Stomach smooth muscle (tissue), 2 donors: ENCODE data around the gene MBNL1.

Source experiments
- H3K27ac ChIP-seq: one replicate; pipeline ENCODE4 v1.7.0; 2013; ENCODE audit warnings: mild to moderate bottlenecking, low read length, inconsistent platforms
- H3K27me3 ChIP-seq, 2 donors: one replicate each; pipeline ENCODE4 v1.7.0; 2013; ENCODE audit warnings: low read length in 2 of 2; ENCODE audit not compliant: insufficient read depth in 2 of 2, control insufficient read depth in 1 of 2
- H3K36me3 ChIP-seq, 2 donors: one replicate each; pipeline ENCODE4 v1.7.0; 2013; ENCODE audit warnings: low read length in 2 of 2; ENCODE audit not compliant: control insufficient read depth in 2 of 2, insufficient read depth in 2 of 2
- H3K4me1 ChIP-seq: one replicate; pipeline ENCODE4 v1.7.0; 2013; ENCODE audit warnings: low read length; ENCODE audit not compliant: control insufficient read depth, insufficient read depth
- H3K4me3 ChIP-seq, 2 donors: one replicate each; pipeline ENCODE4 v1.7.0; 2013; ENCODE audit warnings: low read length in 2 of 2
- H3K9ac ChIP-seq, 2 donors: one replicate each; pipeline ENCODE4 v1.7.0; 2013; ENCODE audit warnings: low read length in 2 of 2, mild to moderate bottlenecking in 1 of 2
- H3K9me3 ChIP-seq, 2 donors: one replicate each; pipeline ENCODE4 v1.7.0; 2013; ENCODE audit warnings: low read length in 2 of 2; ENCODE audit not compliant: control insufficient read depth in 2 of 2
- donor health status: healthy.
- donor health status: Pancreatic carcinoma.

MBNL1 gene

DNA sequence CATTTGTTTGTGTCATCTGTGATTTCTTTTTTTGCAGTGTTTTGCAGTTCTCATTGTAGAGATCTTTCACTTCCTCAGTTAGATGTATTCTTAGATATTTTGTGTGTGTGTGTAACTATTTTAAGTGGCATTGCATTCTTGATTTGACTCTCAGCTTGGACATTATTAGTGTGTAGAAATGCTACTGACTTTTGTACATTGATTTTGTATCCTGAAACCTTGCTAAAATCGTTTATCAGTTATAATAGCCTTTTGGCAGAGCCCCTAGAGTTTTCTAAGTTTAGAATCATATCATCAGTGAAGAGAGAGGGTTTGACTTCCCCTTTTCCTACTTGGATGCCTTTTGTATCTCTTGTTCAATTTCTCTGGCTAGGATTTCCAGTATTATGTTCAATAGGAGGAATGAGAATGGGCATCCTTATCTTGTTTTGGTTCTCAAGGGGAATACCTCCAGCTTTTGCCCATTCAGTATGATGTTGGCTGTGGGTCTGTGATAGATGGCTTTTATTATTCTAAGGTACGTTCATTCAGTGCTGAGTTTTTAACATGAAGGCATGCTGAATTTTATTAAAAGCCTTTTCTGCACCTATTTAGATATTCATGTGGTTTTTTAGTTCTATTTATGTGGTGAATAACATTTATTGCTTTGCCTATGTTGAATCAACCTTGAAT is 211.7 kb downstream of the MBNL1 start:
- no peak overlapping the region for H3K4me3 ChIP-seq
- no peaks in the 10 kb centered on the region for H3K36me3 ChIP-seq
- peaks cover 1 to 2% of the 10 kb centered on the region in 2 donors for H3K9me3 ChIP-seq
- no peaks in the 10 kb centered on the region for H3K27me3 ChIP-seq
- no peak overlapping the region for H3K27ac ChIP-seq
- H3K9ac ChIP-seq: no peak overlapping the region
- H3K4me1 ChIP-seq: no peaks in the 10 kb centered on the region

DNA sequence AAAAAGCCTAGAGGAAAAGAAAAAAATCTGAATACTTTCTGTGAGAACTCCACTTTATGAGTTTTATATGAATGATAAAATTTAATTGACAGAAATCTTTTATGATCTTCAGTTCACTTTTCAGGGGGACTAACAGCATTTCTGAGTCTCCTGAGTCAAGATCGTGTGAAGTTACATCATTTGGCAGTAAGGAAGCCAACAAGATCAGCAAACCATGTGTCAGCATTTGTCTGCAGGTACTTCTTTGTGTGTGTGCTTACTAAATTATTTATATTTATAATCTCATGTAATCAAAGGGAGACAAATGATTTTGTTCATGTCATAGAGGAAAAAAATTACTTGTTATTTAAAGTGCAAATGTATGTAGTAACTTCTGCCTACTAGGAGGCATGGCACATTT is 217.6 kb downstream of the MBNL1 start:
- Histone ChIP-seq H3K36me3 (no peaks in the 10 kb centered on the region), H3K9ac (no peak overlapping the region), H3K4me3 (no peak overlapping the region), H3K27me3 (no peaks in the 10 kb centered on the region), H3K27ac (no peak overlapping the region), H3K4me1 (no peaks in the 10 kb centered on the region), H3K9me3 (peaks cover 0 to 2% of the 10 kb centered on the region in 2 donors)

DNA sequence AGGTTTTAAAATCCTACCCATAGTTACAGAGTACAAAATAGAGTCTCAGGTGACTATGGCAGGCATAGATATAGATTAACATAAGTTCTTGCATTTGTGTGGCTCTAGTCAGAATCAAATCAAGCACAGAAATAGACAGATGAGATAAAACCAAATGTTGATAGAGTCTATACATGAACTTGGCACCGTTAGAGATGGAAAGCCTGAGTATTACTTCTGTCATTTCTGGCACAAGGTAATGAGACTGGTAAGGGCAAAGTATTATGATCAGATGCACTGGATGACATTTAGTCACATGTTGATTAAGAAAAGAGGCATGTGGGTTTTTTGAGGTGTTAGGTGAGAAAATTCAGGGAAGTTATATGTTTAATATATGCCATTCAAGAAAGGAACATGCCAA is 219.7 kb downstream of the MBNL1 start:
- no peak overlapping the region for H3K27ac ChIP-seq
- no peaks in the 10 kb centered on the region for H3K4me1 ChIP-seq
- H3K4me3 ChIP-seq: no peak overlapping the region
- no peaks in the 10 kb centered on the region for H3K9me3 ChIP-seq
- no peaks in the 10 kb centered on the region for H3K36me3 ChIP-seq
- H3K9ac ChIP-seq: no peak overlapping the region
- H3K27me3 ChIP-seq: no peaks in the 10 kb centered on the region

DNA sequence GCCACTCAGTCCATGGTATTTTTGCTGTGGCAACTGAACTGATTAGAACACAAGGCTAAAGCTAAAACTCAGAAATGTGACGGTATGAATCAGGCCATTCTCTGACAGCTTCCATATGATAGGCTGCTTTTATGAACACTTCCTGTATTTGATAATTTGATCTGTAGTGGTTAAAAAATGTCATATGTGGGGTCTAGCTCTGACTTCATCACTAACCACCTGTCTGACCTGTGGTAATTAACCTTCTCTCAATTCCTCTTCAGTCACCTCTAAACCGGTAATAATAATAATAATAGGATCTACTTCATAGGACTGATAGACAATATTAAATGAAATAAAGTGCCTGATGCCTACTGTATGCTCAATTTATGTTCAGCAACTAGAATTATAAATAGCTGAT is 223.2 kb downstream of the MBNL1 start:
- H3K9me3 ChIP-seq: no peaks in the 10 kb centered on the region
- no peak overlapping the region for H3K4me3 ChIP-seq
- no peak overlapping the region for H3K9ac ChIP-seq
- H3K27me3 ChIP-seq: no peaks in the 10 kb centered on the region
- H3K27ac ChIP-seq: no peak overlapping the region
- no peaks in the 10 kb centered on the region for H3K36me3 ChIP-seq
- H3K4me1 ChIP-seq: no peaks in the 10 kb centered on the region

DNA sequence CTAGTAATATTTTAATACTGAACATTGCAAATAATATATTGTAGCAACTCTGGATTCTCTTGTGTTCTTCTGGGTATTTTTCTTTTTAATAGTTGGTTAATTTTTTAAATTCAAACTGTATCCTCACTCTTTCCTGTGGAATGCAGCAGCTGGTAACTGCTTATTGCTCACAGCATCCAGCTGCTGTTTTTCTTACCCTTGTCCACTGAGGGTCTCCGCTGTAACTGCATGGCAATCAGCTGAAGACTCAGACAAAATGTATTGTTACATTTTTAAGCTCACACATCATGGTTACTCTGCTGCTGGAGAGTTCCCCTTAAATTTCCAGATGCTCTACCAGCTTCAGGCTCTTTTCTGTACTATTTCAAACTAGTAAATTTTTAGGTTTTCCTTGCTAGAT is 227.6 kb downstream of the MBNL1 start:
- Histone ChIP-seq H3K4me1 (no peaks in the 10 kb centered on the region), H3K9me3 (no peaks in the 10 kb centered on the region), H3K9ac (no peak overlapping the region), H3K36me3 (no peaks in the 10 kb centered on the region), H3K27ac (no peak overlapping the region), H3K4me3 (no peak overlapping the region), H3K27me3 (no peaks in the 10 kb centered on the region)

DNA sequence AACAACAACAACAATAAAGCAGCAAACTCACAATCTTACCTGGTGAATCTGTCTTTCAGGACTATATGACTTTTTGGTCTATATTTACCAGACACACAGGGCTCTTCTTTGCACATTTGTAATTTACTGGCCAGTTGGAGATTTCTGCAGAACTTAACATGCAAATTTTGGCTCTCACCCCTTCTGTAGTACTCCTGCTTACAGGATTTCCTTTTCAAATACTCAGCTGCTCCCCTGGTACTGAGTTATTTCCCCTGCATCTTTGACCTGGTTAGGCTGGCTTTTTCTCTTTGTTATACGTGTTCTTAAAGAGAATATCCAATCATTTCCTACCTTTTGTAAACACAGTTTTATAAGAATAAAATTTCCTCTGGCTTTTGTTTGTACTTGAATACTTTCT is 228.0 kb downstream of the MBNL1 start:
- H3K36me3 ChIP-seq: no peaks in the 10 kb centered on the region
- H3K4me1 ChIP-seq: no peaks in the 10 kb centered on the region
- H3K4me3 ChIP-seq: no peak overlapping the region
- no peak overlapping the region for H3K27ac ChIP-seq
- H3K9ac ChIP-seq: no peak overlapping the region
- no peaks in the 10 kb centered on the region for H3K27me3 ChIP-seq
- no peaks in the 10 kb centered on the region for H3K9me3 ChIP-seq

DNA sequence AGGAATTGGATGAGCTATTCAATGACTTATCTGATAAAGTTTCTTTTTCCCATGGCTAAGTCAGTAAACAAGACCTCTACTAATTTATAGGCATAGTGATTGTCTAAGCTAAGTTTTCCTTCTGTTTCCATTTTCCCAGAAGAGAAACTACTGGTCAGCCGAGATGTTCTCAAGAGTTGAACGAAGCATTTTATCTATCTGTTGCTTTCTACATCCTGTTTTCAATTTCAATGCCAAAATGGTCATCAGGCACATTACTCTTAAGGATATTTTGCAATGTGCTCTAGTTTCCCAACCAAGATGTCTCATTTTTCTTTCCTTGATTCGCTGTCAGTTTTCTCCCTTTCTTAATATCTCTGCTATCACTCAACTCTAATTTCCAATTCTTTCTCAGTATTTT is 228.7 kb downstream of the MBNL1 start:
- no peaks in the 10 kb centered on the region for H3K9me3 ChIP-seq
- no peaks in the 10 kb centered on the region for H3K36me3 ChIP-seq
- H3K9ac ChIP-seq: no peak overlapping the region
- no peak overlapping the region for H3K27ac ChIP-seq
- H3K4me3 ChIP-seq: no peak overlapping the region
- H3K27me3 ChIP-seq: no peaks in the 10 kb centered on the region
- H3K4me1 ChIP-seq: no peaks in the 10 kb centered on the region

DNA sequence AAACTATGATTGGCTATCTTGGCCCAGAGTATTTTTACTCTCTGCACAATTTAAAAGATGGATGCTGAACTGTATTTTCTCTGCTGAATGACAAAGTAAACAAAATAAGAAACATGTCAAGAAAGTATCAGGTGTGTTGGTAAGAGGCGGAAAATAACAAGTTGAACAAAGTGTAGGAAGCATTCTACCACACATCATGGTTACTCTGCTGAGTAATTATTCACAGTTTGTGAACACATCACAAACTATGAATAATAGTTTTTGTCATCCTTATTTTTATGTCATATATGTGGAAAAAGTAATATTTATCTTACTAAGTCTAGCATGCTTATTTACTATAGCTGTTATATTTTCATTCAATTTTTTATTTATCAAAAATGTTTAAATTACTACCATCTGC is 229.2 kb downstream of the MBNL1 start:
- Histone ChIP-seq H3K4me1 (no peaks in the 10 kb centered on the region), H3K36me3 (no peaks in the 10 kb centered on the region), H3K9ac (no peak overlapping the region), H3K27me3 (no peaks in the 10 kb centered on the region), H3K4me3 (no peak overlapping the region), H3K9me3 (no peaks in the 10 kb centered on the region), H3K27ac (no peak overlapping the region)

DNA sequence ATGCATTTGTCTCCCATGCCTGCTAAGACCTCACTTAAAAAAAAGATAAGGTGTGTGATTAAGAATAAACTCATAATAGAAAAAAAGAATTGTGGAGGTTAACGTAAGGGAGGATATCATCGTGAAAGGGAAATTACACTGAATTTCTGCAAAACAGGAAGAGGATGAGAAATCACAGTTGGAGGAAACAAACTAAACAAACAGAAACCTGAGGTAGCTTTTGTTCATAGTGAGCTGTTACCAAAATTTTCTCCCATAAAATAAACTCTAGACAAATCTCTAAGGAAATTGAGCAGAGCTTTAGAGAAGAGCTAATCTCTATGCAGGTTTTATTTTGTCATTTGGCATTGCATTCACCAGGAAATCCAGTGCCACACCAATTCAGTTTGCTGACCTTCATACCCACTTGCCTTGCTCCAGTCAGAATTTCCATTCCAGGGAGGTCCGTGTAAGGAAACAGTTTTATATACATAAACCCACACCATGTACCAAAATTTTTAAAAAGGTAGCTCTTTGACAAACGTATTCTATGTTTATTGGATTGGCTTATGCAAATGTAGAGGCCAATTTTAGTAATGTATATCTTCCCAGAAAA is 231.2 kb downstream of the MBNL1 start:
- H3K27ac ChIP-seq: no peak overlapping the region

DNA sequence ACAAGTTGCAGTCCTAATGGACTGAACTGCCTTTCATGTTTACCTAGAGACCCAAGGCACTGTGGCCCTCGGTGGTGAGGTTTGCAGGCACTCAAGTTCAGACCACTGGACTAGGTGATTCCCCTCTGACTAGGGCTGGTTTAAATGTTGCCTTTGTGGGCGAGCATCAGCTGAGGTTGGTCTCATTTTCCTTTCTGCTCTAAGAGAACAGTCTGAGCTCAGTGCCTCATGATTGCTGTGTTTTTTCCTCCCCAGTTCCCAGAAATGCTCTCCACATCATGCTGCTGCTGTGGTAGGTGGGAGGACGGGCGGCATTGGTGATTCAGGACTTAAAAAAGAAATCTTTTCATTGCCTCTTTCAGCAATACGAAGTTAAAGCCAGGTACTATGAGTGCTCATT is 237.2 kb downstream of the MBNL1 start:
- Histone ChIP-seq H3K27ac (no peak overlapping the region), H3K9ac (no peak overlapping the region), H3K36me3 (no peaks in the 10 kb centered on the region), H3K4me3 (no peak overlapping the region), H3K27me3 (no peaks in the 10 kb centered on the region), H3K9me3 (no peaks in the 10 kb centered on the region), H3K4me1 (no peaks in the 10 kb centered on the region)

More for the DNA sequence above, 231.2 kb downstream of the MBNL1 start:
- H3K9me3 ChIP-seq: no peaks in the 10 kb centered on the region
- no peak overlapping the region for H3K4me3 ChIP-seq
- H3K36me3 ChIP-seq: no peaks in the 10 kb centered on the region
- H3K27me3 ChIP-seq: no peaks in the 10 kb centered on the region
- H3K9ac ChIP-seq: no peak overlapping the region
- no peaks in the 10 kb centered on the region for H3K4me1 ChIP-seq

DNA sequence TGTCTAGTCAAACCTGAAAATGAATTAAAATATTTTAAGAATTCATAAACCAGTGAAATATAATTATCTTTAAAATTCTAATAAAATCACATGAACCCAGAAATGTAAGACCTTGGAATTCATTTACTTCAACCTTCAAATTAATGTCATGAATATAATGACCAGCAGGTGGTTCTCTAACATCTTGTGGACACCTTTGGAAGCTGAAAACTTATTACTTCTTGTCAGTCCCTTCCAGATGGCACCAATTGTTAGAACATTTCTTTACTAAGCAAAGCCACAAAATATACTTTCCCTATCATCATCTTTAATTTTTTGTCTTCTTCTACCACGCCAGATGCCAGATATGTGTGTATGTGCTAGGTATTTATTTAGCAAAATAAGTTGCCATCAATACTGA is 240.0 kb downstream of the MBNL1 start:
- no peaks in the 10 kb centered on the region for H3K36me3 ChIP-seq
- no peak overlapping the region for H3K27ac ChIP-seq
- no peak overlapping the region for H3K9ac ChIP-seq
- no peak overlapping the region for H3K4me3 ChIP-seq
- H3K9me3 ChIP-seq: no peaks in the 10 kb centered on the region
- H3K4me1 ChIP-seq: no peaks in the 10 kb centered on the region
- H3K27me3 ChIP-seq: no peaks in the 10 kb centered on the region
